Activated CD4-positive, alpha-beta T cell treated with anti-CD3 and anti-CD28 coated beads for 36 hours (primary cell): ENCODE results near the gene AKNA. TPM values are rescaled to one million over a fixed set of nuclear protein-coding genes. Genes with fewer than 3 reads are reported as not detected.
"Not testable (repeated sequence)": the region's sequence is repeated elsewhere in the genome, so short reads cannot be mapped to it uniquely, and the experiment has no call there.

Experiments
- ATAC-seq: fragments of 200-7000 bp; cut with Tn5 transposase; one replicate; pipeline ENCODE4 v1.10.0; 2021; ENCODE audit warnings: mild to moderate bottlenecking, moderate library complexity
- CTCF ChIA-PET: fragments of 350-600 bp; sonication (Branson Sonifier 250); formaldehyde crosslinking; loops from one replicate; lab custom pipeline; 2021; ENCODE audit warnings: antibody characterized with exemption; lab: Charles Lee
- POLR2A ChIA-PET: fragments of 350-600 bp; sonication (Branson Sonifier 250); formaldehyde crosslinking; loops from one replicate; lab custom pipeline; 2021; ENCODE audit warnings: antibody characterized with exemption, inconsistent platforms; lab: Charles Lee
- DNase-seq: peaks from one replicate; pipeline ENCODE4 v3.0.0-alpha.2; 2020
- H3K27ac Mint-ChIP-seq: one replicate; pipeline ENCODE4 v1.8.0; 2021; ENCODE audit warnings: mixed read lengths
- H3K27me3 Mint-ChIP-seq: one replicate; pipeline ENCODE4 v1.8.0; 2021; ENCODE audit warnings: mixed read lengths
- H3K36me3 Mint-ChIP-seq: one replicate; pipeline ENCODE4 v1.8.0; 2021; ENCODE audit warnings: low read depth, mixed read lengths
- H3K4me1 Mint-ChIP-seq: one replicate; pipeline ENCODE4 v1.8.0; 2021; ENCODE audit warnings: mixed read lengths
- H3K4me3 Mint-ChIP-seq: one replicate; pipeline ENCODE4 v1.8.0; 2021; ENCODE audit warnings: mild to moderate bottlenecking, moderate library complexity, mixed read lengths
- H3K9me3 Mint-ChIP-seq: one replicate; pipeline ENCODE4 v1.8.0; 2021; ENCODE audit warnings: low read depth, mixed read lengths
- intact Hi-C, 2 experiments: fragments of 100-400 bp; cut with DNase I in 1 of 2; cut with micrococcal nuclease in 1 of 2; formaldehyde crosslinking; loops; one replicate each; pipeline versions ENCODE4 v1.14.2 to v1.15.1; 2022 to 2024; cut with DNase I, micrococcal nuclease
- total RNA-seq, 2 experiments: library from RNA; stranded (reverse); gene quantifications; one replicate each; pipeline ENCODE4 v1.2.3, GENCODE V29; 2021

AKNA gene
- total RNA-seq, 2 experiments from 2014 or later, result 135 to 141 TPM

GRCh38 chr9:114331229-114332195 is 56.3 kb downstream of the AKNA start:
- Mint-ChIP-seq H3K27ac (peak overlapping the region; percentile 37), H3K36me3 (peaks cover 21% of the 10 kb centered on the region)
- POLR2A ChIA-PET, DNase-seq, H3K27me3 Mint-ChIP-seq, intact Hi-C loops, H3K4me3 Mint-ChIP-seq, H3K4me1 Mint-ChIP-seq, H3K9me3 Mint-ChIP-seq: not testable (repeated sequence)
- CTCF ChIA-PET, result interaction anchor here (1.1 kb wide), 1 partner anchor 54 kb away, joined by 3 read pairs; no protein-coding TSS in a partner anchor
- peak; percentile 12 for ATAC-seq

- POLR2A ChIA-PET, result no interaction called here
- ATAC-seq, result no peak
- H3K9me3 Mint-ChIP-seq, result peaks cover 2% of the 10 kb centered on the region
- H3K36me3 Mint-ChIP-seq, result peaks cover 13% of the 10 kb centered on the region
- intact Hi-C loops, result no loop called here
- no peak overlapping the region for H3K4me3 Mint-ChIP-seq
- H3K4me1 Mint-ChIP-seq, result peaks cover 8% of the 10 kb centered on the region
- CTCF ChIA-PET, result interaction anchor here (1.1 kb wide), 1 partner anchor 55 kb away, joined by 3 read pairs; no protein-coding TSS in a partner anchor
- H3K27me3 Mint-ChIP-seq, result no peaks in the 10 kb centered on the region
- H3K27ac Mint-ChIP-seq, result no peak overlapping the region
- no peak for DNase-seq
These were observed 57.1 kb downstream of the AKNA start for GRCh38 chr9:114330636-114331035.

- H3K9me3 Mint-ChIP-seq, H3K36me3 Mint-ChIP-seq, POLR2A ChIA-PET, DNase-seq, H3K4me3 Mint-ChIP-seq, H3K4me1 Mint-ChIP-seq, H3K27me3 Mint-ChIP-seq, ATAC-seq, intact Hi-C loops, H3K27ac Mint-ChIP-seq, CTCF ChIA-PET: not testable (repeated sequence)
These were observed 58.2 kb downstream of the AKNA start, which contains the start of gene ORM2 for GRCh38 chr9:114329625-114330022. Gene ORM2, plus strand, starts transcription at chr9:114329869. Its CDS starts 36 bp downstream, at chr9:114329905.

- H3K9me3 Mint-ChIP-seq, DNase-seq, intact Hi-C loops, H3K4me1 Mint-ChIP-seq, H3K27ac Mint-ChIP-seq, H3K36me3 Mint-ChIP-seq, H3K27me3 Mint-ChIP-seq, POLR2A ChIA-PET, ATAC-seq, CTCF ChIA-PET, H3K4me3 Mint-ChIP-seq: not testable (repeated sequence)
These were observed 58.7 kb downstream of the AKNA start for GRCh38 chr9:114328937-114329624.

GRCh38 chr9:114328357-114328820 is 59.4 kb downstream of the AKNA start:
- H3K4me1 Mint-ChIP-seq, H3K36me3 Mint-ChIP-seq, DNase-seq, ATAC-seq, H3K9me3 Mint-ChIP-seq, H3K27ac Mint-ChIP-seq, H3K4me3 Mint-ChIP-seq, CTCF ChIA-PET, POLR2A ChIA-PET, intact Hi-C loops, H3K27me3 Mint-ChIP-seq: not testable (repeated sequence)

GRCh38 chr9:114327749-114328148 is 60.0 kb downstream of the AKNA start:
- H3K9me3 Mint-ChIP-seq, result no peaks in the 10 kb centered on the region
- no peak overlapping the region for H3K27ac Mint-ChIP-seq
- peaks cover 8% of the 10 kb centered on the region for H3K4me1 Mint-ChIP-seq
- intact Hi-C loops, result no loop called here
- H3K27me3 Mint-ChIP-seq, result no peaks in the 10 kb centered on the region
- CTCF ChIA-PET, result no interaction called here
- POLR2A ChIA-PET, result no interaction called here
- H3K4me3 Mint-ChIP-seq, result no peak overlapping the region
- ATAC-seq (no peak), DNase-seq (no peak)
- H3K36me3 Mint-ChIP-seq, result no peaks in the 10 kb centered on the region

GRCh38 chr9:114325684-114326254 is 62.0 kb downstream of the AKNA start:
- intact Hi-C loops, result not testable (repeated sequence)

GRCh38 chr9:114324965-114325364 is 62.8 kb downstream of the AKNA start:
- intact Hi-C loops, H3K9me3 Mint-ChIP-seq, CTCF ChIA-PET, H3K4me3 Mint-ChIP-seq, POLR2A ChIA-PET, ATAC-seq, DNase-seq, H3K27ac Mint-ChIP-seq, H3K36me3 Mint-ChIP-seq, H3K27me3 Mint-ChIP-seq: not testable (repeated sequence)
- peaks cover 12% of the 10 kb centered on the region for H3K4me1 Mint-ChIP-seq

More at GRCh38 chr9:114325684-114326254, 62.0 kb downstream of the AKNA start:
- H3K9me3 Mint-ChIP-seq, H3K36me3 Mint-ChIP-seq, H3K27me3 Mint-ChIP-seq, CTCF ChIA-PET, H3K27ac Mint-ChIP-seq, ATAC-seq, H3K4me3 Mint-ChIP-seq, POLR2A ChIA-PET, DNase-seq: not testable (repeated sequence)
- peaks cover 15% of the 10 kb centered on the region for H3K4me1 Mint-ChIP-seq

- intact Hi-C loops, result no loop called here
- H3K27me3 Mint-ChIP-seq, result no peaks in the 10 kb centered on the region
- POLR2A ChIA-PET, result no interaction called here
These were observed 63.3 kb downstream of the AKNA start for GRCh38 chr9:114324492-114324891.

GRCh38 chr9:114323849-114324248 is 63.9 kb downstream of the AKNA start:
- H3K27me3 Mint-ChIP-seq, CTCF ChIA-PET, H3K4me3 Mint-ChIP-seq, POLR2A ChIA-PET, H3K36me3 Mint-ChIP-seq, DNase-seq, H3K9me3 Mint-ChIP-seq, ATAC-seq, H3K27ac Mint-ChIP-seq: not testable (repeated sequence)
- intact Hi-C loops, result loop anchor here in 1 of 2 experiments (2.0 kb wide), 1 partner anchor 61 kb away; no protein-coding TSS in a partner anchor
- H3K4me1 Mint-ChIP-seq, result peaks cover 12% of the 10 kb centered on the region

More at GRCh38 chr9:114324492-114324891, 63.3 kb downstream of the AKNA start:
- ATAC-seq (no peak), DNase-seq (no peak)
- Mint-ChIP-seq H3K27ac (no peak overlapping the region), H3K4me1 (peaks cover 12% of the 10 kb centered on the region), H3K4me3 (no peak overlapping the region), H3K36me3 (no peaks in the 10 kb centered on the region), H3K9me3 (no peaks in the 10 kb centered on the region)
- CTCF ChIA-PET, result no interaction called here
